22Rv1 (cell line): ENCODE results near the gene SUN2.

Source experiments
- H3K27ac ChIP-seq: fragments of 450-650 bp; 2 replicates; pipeline ENCODE4 v1.5.1; 2017
- CTCF ChIP-seq: fragments of 450-650 bp; IDR thresholded peaks from 2 replicates; pipeline ENCODE4 v1.5.1; 2017; ENCODE audit warnings: mild to moderate bottlenecking
- ZFX ChIP-seq: fragments of 450-650 bp; IDR thresholded peaks from 2 replicates; pipeline ENCODE4 v1.6.1; 2017; ENCODE audit warnings: antibody characterized with exemption, borderline replicate concordance

SUN2 gene

GRCh38 chr22:38756711-38757463 is 1.1 kb upstream of the SUN2 start:
- H3K27ac ChIP-seq: peak overlapping the region; percentile 100

GRCh38 chr22:38755155-38755910 is 465 bp downstream of the SUN2 start:
- TF ChIP-seq CTCF: no peak
- TF ChIP-seq ZFX: no peak
- H3K27ac ChIP-seq: peak overlapping the region; percentile 100

More at GRCh38 chr22:38756711-38757463, 1.1 kb upstream of the SUN2 start:
- TF ChIP-seq ZFX: no peak
- no peak for TF ChIP-seq CTCF

DNA sequence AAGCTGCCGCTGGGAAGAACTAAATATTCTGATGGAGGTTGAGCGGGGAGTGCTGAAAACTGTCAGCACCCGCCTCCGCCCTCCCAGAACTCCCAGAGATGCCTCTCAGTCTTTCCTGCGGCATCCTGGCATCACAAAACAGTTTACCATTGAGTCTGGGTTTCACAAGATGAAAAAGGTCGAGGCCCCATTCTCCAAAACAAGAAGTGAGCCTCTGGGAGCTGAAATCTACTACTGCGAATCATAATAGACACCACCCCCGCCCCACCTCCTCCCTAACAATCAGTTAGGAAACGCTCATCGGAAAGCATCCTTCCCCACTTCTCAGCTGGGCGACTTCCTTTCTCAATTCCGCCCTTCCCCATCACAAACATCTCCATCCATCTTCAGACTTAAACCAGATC is 1.0 kb downstream of the SUN2 start:
- peak overlapping the region; percentile 100 for H3K27ac ChIP-seq

DNA sequence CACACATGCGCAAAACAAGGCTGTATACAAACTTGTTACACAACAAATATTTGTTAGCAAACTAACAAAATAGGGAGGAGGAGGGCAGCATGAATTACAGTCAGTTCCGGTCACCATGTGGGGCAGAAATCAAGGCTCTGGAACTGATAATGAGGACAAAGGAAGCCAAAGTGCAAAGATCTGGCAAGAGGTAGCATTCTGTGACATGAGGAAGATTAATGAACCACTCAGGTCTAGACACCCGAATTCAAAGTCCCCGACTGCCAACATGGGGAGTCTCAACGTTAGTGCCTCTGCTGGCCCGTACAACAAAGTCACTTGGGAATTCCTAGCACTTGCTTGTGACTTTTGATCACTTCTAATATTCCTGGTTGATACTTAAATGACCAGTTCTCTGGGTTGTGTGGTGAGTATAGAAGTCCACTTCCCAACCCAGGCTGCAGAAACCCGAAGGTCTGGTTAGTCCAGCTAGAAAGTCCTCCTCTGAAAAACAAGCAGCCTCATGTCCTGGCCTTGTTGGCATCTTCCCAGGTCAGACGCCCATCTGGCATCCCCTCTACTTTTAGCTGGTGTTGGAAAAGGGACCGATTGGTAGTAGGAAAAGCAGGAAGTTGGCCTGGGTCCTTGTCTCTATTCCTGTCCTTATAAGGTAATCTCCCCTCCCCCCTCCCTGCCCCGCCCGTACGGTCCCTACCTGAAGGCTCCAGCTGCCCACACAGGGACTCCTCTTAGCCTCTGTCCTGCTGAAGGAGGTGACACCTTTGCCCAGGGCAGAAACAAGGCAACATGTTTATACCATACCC is 1.6 kb downstream of the SUN2 start:
- H3K27ac ChIP-seq: peak overlapping the region; percentile 100
- TF ChIP-seq CTCF (no peak), ZFX (no peak)

More for the DNA sequence above, 1.0 kb downstream of the SUN2 start:
- no peak for TF ChIP-seq CTCF
- no peak for TF ChIP-seq ZFX

DNA sequence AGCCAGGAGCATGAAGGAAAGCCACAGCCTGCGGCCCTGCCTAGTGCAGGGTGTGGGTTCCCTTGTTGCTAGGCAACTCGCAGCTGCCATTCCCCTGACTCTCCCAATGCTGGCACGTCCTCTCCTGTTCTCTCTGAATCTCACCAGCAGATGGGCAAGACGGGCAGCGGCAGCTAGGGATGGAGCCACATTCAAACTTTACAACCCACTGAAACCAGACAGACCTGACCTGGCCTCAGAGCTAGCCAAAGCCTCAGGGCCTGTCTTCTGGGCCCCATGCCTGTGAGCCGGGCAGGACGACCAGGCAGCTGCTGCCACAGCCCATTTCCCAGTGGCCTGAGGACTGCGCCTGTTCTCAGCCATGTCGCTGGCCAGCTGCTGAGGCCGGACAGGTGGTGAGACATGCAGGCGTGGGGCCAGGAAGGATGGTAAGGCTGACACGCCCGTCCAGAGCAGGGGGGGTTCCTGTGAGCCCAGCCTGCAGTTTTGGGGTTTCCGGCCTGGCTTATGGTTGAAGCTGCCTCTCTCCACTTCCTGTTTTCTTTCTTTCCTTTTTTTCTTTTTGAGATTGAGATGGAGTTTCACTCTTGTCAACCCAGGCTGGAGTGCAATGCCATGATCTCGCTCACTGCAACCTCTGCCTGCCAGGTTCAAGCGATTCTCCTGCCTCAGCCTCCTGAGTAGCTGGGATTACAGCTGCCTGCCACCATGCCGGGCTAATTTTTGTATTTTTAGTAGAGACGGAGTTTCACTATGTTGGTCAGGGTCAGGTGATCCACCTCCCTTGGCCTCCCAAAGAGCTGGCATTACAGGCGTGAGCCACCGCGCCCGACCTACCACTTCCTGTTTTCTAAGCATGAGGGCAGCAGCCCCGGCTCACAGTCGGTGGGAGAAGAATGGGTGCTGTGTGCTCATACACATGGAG is 4.1 kb downstream of the SUN2 start:
- H3K27ac ChIP-seq: peak overlapping the region; percentile 100
- TF ChIP-seq ZFX: no peak
- TF ChIP-seq CTCF: no peak

GRCh38 chr22:38751066-38751421 is 4.8 kb downstream of the SUN2 start:
- no peak overlapping the region for H3K27ac ChIP-seq
- TF ChIP-seq CTCF: no peak
- no peak for TF ChIP-seq ZFX
